HG02840 (cell line): ENCODE results near the gene PRDM12.
"Not testable (repeated sequence)": the region's sequence is repeated elsewhere in the genome, so short reads cannot be mapped to it uniquely, and the experiment has no call there.

Source experiments
- ATAC-seq: cut with Tn5 transposase; IDR thresholded peaks from one replicate; pipeline ENCODE4 v1.9.1; 2021; ENCODE audit warnings: mild to moderate bottlenecking, moderate library complexity, moderate number of reproducible peaks; ENCODE audit not compliant: unreplicated experiment, low FRiP score

The PRDM12 gene

DNA sequence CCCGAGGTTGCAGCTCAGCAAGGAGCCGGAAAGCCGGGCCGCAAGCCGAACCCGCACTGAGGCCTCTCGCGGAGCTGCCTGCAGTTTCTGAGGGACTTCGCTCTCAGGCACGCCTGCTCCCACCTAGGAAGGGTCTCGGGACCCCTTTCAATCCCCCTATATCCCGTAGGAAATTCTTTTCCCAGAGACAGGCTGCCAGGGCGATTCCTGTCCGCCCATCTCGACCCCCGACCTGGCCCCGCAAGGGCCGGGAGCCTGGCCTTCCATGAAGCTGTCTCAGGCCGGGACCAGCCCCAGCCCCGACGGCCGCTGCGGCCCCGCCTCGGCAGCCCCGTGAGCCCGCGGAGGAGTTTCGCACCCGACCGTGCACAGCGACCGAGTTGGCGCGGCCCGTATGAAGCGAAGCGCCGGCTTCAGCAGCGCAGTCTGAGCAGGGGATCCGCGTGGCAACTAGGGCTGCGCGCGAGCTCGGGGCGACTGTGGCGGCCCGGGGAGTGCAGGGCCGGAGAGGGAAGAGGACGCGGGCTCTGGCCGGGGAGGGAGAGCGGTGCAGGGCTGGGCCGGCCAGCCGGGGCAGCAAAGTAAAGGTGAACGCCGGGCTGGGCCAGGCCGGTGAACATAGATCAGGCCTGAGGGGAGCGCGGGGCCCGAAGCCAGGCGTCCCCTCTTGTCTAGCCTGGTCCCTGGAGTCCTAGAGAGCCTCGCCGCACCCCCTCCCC lies 977 bp upstream of the PRDM12 start:
- ATAC-seq = no peak

DNA sequence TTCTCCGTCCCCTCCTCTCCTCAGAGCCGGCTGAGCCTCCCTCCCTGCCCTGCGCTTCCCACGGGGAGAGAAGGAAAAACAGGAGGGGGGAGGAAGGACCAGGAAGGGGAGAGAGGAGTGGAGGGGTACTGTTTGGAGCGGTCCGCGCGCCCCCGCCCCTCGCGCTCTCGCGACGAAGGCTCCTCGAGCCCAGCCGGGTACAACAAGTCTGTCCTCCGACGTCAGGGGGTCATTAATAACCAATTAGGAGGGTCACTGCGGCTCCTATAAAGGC lies 480 bp upstream of the PRDM12 start:
- no peak for ATAC-seq

DNA sequence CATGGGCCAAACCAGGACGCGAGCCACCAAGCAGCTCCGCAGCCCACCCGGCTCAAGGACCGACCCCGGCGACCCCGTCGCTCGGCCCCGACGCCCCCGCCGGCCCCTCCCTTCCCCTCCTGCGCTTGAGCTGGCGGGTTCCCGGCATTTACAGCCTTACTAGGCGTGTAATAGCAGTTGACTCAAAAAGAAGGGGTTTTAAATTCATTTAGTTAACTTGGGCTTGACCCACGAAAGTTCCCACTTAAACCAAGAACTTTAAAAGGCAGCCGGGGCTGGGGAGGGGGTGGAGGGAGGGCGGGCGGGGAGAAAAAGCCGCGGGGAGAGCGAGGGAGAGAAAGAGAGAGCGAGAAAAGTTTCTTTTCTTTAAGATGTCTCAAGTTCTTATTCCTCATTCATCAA lies 636 bp downstream of the PRDM12 start:
- no peak for ATAC-seq

DNA sequence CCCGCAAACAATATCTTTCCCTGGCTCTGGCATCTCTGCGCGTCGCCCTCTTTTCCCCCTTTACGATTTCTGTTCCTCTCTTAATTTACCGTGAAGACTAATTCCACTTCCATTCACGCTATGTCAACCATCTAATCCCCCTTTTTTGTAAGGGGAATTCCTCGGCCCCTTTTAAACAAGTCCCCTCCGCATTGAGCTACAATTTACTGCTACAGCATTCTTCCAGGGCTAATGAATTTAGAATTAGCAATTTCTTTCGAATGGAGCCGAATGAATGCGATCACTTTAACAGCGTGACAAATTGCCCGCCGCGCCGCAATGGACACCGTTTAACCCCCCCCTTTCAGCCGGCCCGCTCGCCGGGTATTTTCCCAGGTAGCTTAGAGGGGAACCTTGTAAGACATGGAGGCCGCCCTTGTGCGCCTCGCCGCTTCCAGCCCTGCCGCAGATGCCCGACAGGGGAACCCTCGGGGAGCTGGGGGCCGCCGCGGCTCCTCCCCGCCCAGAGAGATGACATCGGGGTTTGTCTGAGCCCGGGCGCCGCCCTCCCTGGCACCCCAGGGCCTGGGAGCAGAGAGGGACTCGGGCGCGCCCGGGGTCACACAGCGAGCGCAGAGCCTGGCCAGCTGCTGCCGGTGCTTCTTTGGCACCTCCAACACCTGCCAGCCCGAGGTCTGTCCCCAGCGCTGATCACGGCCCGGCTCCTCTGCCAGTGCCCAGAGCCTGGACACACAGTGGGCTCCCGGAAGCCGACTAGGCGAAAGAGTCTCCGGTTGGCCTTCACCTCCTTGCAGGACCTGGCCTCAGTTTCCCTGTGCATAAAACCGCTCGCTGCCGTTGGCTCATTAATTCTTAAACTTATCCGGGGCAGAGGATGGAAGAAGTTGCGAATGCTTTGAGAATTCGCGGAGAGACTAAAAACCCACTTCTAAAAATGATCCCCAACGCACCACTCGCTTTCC lies 1.3 kb downstream of the PRDM12 start:
- ATAC-seq = no peak

DNA sequence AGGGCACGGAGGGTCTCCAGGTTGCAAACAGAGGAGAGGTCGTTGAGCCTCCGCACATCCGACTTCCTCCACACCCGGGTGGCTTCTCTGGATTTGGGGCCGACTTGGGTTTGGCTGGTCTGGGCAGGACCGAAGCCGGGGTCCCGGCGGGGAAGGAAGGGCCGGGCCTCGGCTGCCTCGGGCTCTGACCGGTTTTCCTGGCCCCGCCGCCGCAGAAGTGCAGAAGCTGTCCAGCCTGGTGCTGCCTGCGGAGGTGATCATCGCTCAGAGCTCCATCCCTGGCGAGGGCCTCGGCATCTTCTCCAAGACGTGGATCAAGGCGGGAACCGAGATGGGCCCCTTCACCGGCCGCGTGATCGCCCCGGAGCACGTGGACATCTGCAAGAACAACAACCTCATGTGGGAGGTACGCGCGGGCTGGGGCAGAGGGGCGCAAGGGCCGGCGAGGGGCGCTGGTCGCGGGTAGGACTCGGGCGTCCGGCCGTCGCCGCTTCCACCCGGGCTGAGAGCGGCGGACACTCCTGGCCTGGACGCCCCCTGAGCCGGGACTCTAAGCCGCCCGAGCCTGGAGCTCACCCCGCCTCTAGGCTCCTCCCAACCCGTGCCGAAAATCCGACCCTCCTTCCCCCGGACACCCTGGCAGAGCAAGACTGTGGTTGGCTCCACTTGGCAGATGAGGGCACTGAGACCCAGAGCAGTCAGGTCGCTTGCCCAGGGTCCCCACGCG lies 2.2 kb downstream of the PRDM12 start:
- ATAC-seq = no peak

DNA sequence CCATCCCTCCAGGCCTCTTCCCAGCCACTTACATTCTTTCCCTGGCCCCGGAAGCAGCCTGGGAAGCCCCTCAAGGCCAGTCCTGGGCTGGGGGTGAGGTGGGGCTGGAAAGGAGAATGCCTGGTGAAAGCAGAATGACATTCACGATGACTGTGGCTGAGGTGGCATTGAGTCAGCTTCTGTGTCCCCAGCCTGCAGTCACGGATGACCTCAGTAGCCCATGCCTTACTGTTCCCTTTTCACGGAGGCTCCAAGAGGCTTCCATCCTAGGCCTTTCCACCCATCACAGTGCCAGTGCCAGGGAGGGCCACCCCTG lies 2.7 kb downstream of the PRDM12 start:
- no peak for ATAC-seq

DNA sequence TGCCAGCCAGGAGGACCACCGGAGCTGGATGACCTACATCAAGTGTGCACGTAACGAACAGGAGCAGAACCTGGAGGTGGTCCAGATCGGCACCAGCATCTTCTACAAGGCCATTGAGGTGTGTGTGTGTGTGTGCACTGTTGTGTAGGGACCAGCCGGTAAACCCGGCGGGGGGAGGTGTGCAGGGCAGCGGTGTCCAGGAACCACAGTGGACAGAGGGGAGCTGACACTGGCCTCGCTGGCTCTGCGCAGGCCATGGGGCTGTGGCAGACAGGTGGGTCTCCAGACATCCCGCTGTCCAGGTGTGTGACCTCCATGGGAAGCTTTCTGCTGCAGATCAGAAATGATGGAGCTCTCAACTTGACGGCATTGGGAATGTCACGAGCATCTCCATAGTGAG lies 3.8 kb downstream of the PRDM12 start:
- no peak for ATAC-seq

DNA sequence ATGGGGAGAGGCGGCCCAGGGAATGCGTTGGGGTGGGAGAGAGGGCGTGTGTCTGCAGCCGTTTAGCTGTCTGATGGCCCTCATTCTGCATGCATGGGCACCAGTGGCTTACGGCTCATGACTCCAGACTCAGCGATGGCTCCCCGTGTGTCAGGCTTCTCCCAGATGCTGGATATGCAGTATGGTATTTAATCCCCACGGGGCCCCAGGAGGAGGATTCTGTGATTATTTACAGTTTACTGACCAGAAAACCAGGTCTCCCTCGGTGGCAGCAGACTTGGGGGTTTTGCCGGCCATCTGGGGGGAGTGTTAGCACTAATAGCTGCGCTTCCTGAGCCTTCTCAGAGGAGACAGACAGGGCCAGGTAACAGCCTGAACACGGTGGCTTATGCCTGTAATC lies 4.3 kb downstream of the PRDM12 start:
- no peak for ATAC-seq

DNA sequence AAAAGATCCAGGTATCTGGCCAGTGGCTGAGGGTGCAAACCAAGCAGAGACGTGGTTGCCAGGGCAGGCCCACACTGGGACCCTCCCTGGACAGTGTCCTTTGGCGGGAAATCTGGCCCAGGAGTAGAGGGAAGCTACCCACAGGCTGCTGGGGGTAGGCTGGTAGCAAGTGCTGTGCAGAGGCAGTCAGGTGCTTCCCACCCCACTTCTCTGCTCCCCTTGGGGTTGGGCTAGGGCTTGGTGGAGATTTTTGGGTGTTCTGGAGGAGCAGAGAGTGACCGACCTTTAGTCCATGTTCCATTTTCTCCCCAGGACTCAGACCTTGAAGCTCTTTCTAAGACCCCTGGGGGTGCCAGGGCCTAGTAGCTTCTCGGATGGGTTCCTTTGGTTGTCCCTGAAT lies 5.6 kb downstream of the PRDM12 start:
- no peak for ATAC-seq

DNA sequence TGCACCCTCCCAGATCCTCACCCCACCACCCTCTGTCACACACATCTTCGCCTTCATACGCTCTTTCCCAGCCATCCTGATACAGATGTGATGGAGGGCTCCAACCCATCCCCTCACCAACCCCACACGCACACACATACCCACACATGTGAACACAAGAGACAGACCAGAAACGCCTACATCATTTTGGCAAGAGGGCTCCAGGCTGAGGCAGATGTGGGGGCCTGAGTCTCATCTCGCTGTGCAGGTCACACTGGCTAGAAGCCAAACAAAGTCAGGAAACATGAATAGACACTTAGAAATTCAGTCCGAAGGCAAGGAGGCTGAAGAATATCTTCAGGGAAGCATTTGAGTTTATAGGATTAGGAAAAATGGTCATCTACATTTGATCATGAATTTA lies 6.2 kb downstream of the PRDM12 start:
- ATAC-seq = no peak

DNA sequence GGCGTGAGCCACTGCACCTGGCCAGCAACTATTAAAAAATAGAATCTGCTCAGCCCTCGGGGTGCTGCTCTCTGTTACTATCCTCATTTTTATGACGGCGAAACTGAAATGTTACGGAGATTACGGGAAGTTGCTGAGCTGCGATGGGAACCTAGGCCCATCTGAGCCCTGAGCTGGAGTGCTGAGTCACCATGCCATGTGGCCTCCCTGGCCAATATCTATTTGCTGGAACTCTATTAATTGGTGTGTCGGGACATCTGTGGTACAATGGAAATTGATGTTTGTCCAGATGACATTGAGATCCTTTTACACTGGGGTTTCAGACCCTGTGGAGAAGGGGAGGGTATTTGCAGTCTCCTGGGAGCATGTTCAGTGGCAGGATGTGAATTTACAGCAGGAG lies 8.1 kb downstream of the PRDM12 start:
- no peak for ATAC-seq

DNA sequence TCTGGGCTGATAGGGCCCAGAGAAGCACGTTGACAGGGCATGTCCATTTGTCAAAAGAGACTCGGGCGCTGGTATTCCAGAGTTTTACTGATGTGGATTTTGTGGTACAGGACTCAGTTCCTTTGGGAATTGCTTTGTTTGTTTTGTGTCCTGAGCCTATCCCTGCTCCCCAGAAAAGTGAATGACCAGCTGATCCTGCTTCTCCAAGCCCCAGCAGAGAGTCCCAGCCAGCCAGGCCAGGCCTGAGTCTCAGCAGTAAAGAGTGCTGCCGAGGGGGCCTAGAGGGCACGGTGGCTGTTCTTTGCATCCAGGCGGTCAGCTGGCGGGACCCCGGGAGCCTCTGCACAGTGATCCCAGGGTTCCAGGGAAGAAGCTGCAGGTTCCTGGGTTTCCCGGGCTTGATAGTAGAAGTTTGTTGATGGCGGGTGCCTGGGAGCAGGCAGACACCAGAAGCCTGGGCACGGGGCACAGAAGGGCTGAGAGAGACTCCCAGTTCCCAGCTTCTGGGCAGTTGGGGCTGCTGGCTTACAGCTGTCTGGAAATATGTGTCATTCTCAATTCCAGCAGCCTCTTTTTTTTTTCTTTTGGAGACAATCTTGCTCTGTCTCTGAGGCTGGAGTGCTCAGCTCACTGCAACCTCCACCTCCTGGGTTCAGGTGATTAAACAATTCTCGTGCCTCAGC lies 8.7 kb downstream of the PRDM12 start:
- no peak for ATAC-seq

DNA sequence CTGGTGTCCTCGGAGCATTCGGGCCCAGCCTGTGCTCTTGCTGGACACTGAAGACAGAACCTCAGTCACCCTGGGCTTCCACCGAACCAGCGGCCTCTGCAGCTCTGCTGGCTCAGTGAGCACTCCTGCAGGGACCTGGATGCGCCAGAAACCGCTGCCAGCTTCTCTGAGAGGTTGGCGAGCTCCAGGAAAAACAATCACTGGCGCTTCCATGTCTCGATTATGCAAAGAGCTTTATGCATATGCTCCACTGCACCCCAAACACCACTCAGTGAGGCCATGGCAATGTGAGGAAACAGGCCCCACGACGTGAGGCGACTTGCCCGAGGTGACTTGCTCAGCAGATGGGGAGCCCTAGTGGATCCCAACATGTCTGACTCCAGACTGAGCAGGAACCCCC lies 11.0 kb downstream of the PRDM12 start:
- no peak for ATAC-seq

DNA sequence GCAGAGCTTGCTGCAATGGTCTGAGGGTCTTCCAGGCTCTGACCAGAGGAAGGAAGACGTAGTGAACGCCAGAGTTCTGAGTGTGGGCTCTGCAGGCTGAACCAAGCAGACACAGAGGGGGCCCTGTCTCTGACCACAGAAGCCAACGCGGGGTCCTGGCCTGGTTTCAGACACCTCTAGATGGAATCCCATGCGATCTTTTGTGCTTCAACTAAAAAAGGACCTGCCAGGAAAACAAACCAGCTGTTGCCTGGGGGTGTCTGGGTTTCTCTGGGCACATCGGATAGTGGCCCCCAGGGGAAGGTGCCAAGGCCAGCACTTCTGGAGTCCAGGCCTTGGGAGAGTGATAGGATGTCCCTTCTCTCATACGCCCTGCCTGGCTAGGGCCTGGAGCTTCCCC lies 12.9 kb downstream of the PRDM12 start:
- ATAC-seq = no peak

DNA sequence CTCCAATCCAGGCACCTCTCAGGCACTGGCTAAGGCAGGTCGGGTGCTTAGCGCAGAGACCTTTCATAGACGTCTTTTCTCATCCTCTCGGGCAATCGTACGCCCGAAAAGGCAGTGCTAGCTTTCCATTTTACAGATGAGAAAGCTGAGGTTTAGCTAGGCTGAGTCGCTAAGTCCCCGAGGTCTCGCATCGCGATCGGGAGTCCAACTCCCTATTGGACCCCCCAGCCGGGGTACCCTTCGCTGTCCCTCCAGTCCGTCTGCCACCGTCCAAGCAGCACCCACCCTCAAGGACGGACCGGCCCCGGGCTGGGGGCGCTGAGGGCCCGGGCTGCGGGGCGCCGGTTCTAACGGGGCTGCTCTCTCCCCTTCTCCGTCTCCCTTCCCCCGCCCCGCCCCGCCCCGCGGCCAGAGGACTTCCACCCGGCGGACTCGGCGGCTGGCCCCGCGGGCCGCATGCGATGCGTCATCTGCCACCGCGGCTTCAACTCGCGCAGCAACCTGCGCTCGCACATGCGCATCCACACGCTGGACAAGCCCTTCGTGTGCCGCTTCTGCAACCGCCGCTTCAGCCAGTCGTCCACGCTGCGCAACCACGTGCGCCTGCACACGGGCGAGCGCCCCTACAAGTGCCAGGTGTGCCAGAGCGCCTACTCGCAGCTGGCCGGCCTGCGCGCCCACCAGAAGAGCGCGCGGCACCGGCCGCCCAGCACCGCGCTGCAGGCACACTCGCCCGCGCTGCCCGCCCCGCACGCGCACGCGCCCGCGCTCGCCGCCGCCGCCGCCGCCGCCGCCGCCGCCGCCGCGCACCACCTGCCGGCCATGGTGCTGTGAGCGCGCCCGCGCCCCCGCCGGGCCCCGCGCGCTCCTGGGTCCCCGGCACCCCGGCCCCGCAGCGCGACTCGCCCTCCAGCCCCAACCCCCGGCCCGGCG lies 16.7 kb downstream of the PRDM12 start:
- no peak for ATAC-seq

DNA sequence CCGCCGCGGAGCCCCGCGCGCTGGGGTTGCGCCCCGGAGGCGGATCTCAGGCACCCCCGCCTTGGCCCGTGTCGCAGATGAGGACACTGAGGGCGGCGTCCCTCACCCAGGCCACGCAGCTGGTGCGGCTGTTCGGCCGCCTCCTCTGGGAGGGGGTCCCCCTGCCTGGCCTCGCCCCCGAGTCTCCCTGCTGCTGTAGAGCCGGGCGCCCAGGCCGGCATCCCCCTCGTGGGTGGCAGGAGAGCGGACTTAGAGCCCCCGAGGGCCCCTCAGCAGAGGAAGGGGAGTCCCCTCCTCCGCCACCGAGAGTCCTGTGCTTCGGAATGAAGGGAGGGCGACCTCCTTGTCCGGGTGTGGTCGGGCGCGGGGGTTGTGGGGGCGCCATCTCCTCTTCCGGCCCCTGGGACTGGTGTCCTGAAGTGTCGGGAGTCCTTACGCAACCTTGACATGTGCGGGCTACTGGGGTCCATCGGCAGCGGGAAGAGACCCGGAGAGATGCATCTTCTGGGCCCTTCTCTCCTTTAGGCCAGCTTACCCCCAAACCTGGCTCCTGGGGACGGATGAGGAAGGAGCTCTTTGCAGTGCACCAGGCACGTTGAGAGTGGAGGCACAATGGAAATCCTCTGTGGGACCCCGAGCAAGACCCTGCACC lies 17.5 kb downstream of the PRDM12 start:
- ATAC-seq = no peak

DNA sequence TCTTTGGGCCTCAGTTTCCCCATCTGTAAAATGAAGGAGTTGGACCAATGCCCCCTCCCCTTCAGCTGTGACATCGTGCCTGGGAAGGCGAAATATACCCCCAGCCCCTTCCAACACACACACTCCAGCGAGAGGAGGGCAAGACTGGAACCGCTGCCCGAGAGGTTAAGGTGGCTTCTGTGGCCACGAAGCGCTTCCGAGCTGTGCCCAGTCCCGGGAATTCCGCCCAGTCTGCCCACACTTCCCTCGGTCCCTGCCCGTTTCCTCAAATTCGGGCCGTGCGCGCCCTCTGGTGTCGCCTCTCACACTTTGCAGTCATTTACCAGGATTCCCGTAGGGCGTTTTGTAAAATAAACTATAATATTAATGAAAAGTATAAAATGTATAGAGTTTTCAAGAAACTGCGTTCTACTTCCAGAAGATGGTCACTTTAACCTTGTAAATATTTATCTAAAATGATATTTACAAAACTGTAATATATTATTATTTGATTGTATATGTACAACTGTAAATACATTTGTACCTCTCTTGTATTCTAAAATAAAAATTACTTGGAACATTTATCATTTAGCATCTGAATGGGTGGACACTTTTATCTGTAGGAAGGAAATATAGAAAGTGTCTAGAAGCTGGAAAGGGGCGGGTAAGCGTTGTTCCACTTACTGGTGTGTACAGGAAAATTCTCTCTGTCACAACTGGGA lies 18.2 kb downstream of the PRDM12 start:
- no peak for ATAC-seq

DNA sequence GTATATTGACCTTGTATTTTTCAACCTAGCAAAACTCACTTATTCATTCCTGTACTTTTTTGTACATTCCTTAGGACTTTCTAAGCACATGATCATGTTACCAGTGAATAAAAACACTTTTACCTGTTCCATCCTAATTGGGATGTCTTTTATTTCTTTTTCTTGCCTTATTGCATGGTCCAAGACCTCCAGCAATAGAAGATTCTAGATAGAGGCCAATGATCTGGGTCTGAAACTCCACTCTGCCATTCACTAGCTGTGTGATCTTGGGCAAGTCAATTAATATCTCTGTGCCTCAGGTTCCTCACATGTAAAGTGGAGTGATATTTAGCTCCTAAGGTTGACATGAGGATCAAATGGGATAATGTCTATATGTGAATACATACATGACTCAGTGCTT lies 20.7 kb downstream of the PRDM12 start:
- ATAC-seq = no peak

DNA sequence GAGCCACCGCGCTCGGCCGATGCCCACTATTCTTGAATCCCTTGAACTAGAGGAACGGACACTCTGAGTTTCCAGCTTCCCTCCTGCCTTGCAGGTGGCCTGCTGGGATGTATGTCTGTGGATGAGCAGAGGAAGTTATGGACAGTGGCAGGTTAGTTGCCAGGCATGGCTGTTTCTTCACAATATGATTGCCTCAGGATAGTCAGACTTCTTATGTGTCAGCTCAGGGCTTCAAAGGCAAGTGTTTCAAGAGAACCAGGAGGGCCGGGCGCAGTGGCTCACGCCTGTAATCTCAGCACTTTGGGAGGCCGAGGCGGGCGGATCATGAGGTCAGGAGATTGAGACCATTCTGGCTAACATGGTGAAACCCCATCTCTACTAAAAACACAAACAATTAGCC lies 21.6 kb downstream of the PRDM12 start:
- ATAC-seq = not testable (repeated sequence)
